HepG2 (cell line): ENCODE data around the gene CHID1. TPM values are rescaled to one million over a fixed set of nuclear protein-coding genes. Genes with fewer than 3 reads are reported as not detected.
A peak's percentile ranks its signal among the peaks of the same experiment; 100 is the strongest.

Experiments used
- ATAC-seq: fragments of 200-7000 bp; cut with Tn5 transposase; 3 replicates; pipeline ENCODE4 v1.9.1; 2020; ENCODE audit warnings: mild to moderate bottlenecking, moderate library complexity
- BruUV-seq: library from RNA; stranded (reverse); fragments of 400-500 nt; replicated peaks from 2 replicates; lab custom pipeline; 2021; lab: Mats Ljungman, UMichigan
- CTCF ChIA-PET: fragments of 300-600 bp; formaldehyde crosslinking; extraction: SDS; loops from one replicate; lab custom pipeline; 2021; ENCODE audit warnings: low total read pairs, inconsistent platforms, low intra/inter-chr PET ratio; lab: Yijun Ruan, JAX
- POLR2A ChIA-PET: fragments of 350-600 bp; sonication (Branson Sonifier 250); formaldehyde crosslinking; loops from one replicate; lab custom pipeline; 2020; ENCODE audit warnings: antibody characterized with exemption, inconsistent platforms; lab: Yijun Ruan, JAX
- DNase-seq: peaks from one replicate; pipeline ENCODE4 v3.0.0-alpha.2; 2015; ENCODE audit warnings: low spot score
- FAIRE-seq: peaks from 3 replicates; lab custom pipeline; 2011; peaks lifted over from hg19 to GRCh38; lab: Jason Lieb, UNC
- H2AFZ ChIP-seq: one replicate; pipeline ENCODE4 v1.6.1; 2011; ENCODE audit warnings: low read length, inconsistent platforms
- H3K27ac ChIP-seq: fragments of 300-600 bp; 3 replicates; pipeline ENCODE4 v1.8.0; 2011; ENCODE audit warnings: mixed run types, mild to moderate bottlenecking, mixed read lengths, low read length, inconsistent platforms; ENCODE audit not compliant: insufficient read depth; ENCODE audit errors: extremely low read length
- H3K27me3 ChIP-seq, 2 experiments: fragments of 200-600 bp in 1 of 2; 2 replicates in 1 of 2; 3 replicates in 1 of 2; pipeline versions ENCODE4 v1.6.0 to v1.8.0; 2011; ENCODE audit warnings: low read length in 2 of 2, mild to moderate bottlenecking in 2 of 2, moderate library complexity in 2 of 2, inconsistent platforms in 1 of 2; ENCODE audit not compliant: insufficient read depth in 2 of 2, control insufficient read depth in 1 of 2
- H3K36me3 ChIP-seq, 2 experiments: fragments of 200-600 bp in 1 of 2; replicated peaks in 1 of 2; 2 replicates in 1 of 2; 3 replicates in 1 of 2; pipeline versions ENCODE4 v1.5.1 to v1.8.0; 2011; ENCODE audit warnings: low read length in 2 of 2, inconsistent platforms in 1 of 2; ENCODE audit not compliant: insufficient read depth in 2 of 2, control insufficient read depth in 1 of 2
- H3K4me1 ChIP-seq: 2 replicates; pipeline ENCODE4 v1.5.1; 2012; ENCODE audit warnings: low read length, inconsistent platforms; ENCODE audit not compliant: insufficient read depth
- H3K4me2 ChIP-seq: 2 replicates; pipeline ENCODE4 v1.6.0; 2011; ENCODE audit warnings: low read depth, low read length, inconsistent platforms
- H3K4me3 ChIP-seq, 3 experiments: fragments of 200-600 bp in 1 of 3; sonication (generic), shearing (Covaris generic) in 1 of 3; replicated peaks in 1 of 3; 2 replicates each; pipeline ENCODE4 v1.5.1; 2011 to 2016; ENCODE audit warnings: low read length in 3 of 3, inconsistent platforms in 2 of 3, low read depth in 2 of 3, mild to moderate bottlenecking in 2 of 3, control low read depth in 1 of 3, mixed read lengths in 1 of 3; ENCODE audit not compliant: insufficient read depth in 1 of 3
- H3K79me2 ChIP-seq: one replicate; pipeline ENCODE4 v1.6.1; 2011; ENCODE audit warnings: low read length, inconsistent platforms; ENCODE audit not compliant: insufficient read depth
- H3K9ac ChIP-seq: 2 replicates; pipeline ENCODE4 v1.6.0; 2011; ENCODE audit warnings: mild to moderate bottlenecking, low read depth, low read length, inconsistent platforms; ENCODE audit not compliant: insufficient read depth
- H3K9me3 ChIP-seq: 2 replicates; pipeline ENCODE4 v1.5.1; 2012; ENCODE audit warnings: mild to moderate bottlenecking, low read length
- H4K20me1 ChIP-seq: 2 replicates; pipeline ENCODE4 v1.6.0; 2011; ENCODE audit warnings: inconsistent platforms, mild to moderate bottlenecking, low read length, moderate library complexity; ENCODE audit not compliant: insufficient read depth
- AGO2 ChIP-seq: fragments of 200-400 bp; formaldehyde crosslinking; optimal IDR thresholded peaks from 2 replicates; pipeline ENCODE3; 2017; ENCODE audit warnings: mild to moderate bottlenecking, low read depth, low read length, moderate library complexity
- BRD4 ChIP-seq: sonication (generic); formaldehyde crosslinking; IDR thresholded peaks from 2 replicates; pipeline ENCODE4 v1.4.0; 2020; ENCODE audit warnings: missing genetic modification reagents
- CC2D1A ChIP-seq: sonication (generic); formaldehyde crosslinking; IDR thresholded peaks from 2 replicates; pipeline ENCODE4 v1.8.1; 2023; ENCODE audit warnings: mild to moderate bottlenecking, missing genetic modification reagents
- JARID2 ChIP-seq: sonication (generic); formaldehyde crosslinking; IDR thresholded peaks from 2 replicates; pipeline ENCODE4 v1.8.1; 2023; ENCODE audit warnings: missing genetic modification reagents, inconsistent platforms; ENCODE audit not compliant: insufficient replicate concordance
- MEIS1 ChIP-seq: sonication (generic); formaldehyde crosslinking; IDR thresholded peaks from 2 replicates; pipeline ENCODE4 v1.9.0; 2021; ENCODE audit warnings: mild to moderate bottlenecking, missing genetic modification reagents, moderate library complexity, borderline replicate concordance
- MIER2 ChIP-seq: IDR thresholded peaks from 2 replicates; pipeline ENCODE4 v1.6.1; 2016; ENCODE audit warnings: missing biosample characterization, missing genetic modification reagents
- MXI1 ChIP-seq: IDR thresholded peaks from 3 replicates; pipeline ENCODE4 v1.6.1; 2012; ENCODE audit warnings: low read depth, low read length, inconsistent platforms, borderline replicate concordance
- NFYC ChIP-seq: IDR thresholded peaks from 2 replicates; pipeline ENCODE4 v1.6.1; 2016; ENCODE audit warnings: missing genetic modification reagents, missing compliant biosample characterization
- SIX1 ChIP-seq: sonication (generic); formaldehyde crosslinking; IDR thresholded peaks from 2 replicates; pipeline ENCODE4 v1.4.0; 2020; ENCODE audit warnings: missing genetic modification reagents, borderline replicate concordance
- TBP ChIP-seq: sonication (generic); formaldehyde crosslinking; IDR thresholded peaks from 2 replicates; pipeline ENCODE4 v1.5.0; 2020; ENCODE audit warnings: missing genetic modification reagents
- TCF7 ChIP-seq: sonication (generic); IDR thresholded peaks from 2 replicates; pipeline ENCODE4 v1.6.1; 2016; ENCODE audit warnings: antibody characterized with exemption, low read depth
- ZFX ChIP-seq: sonication (generic); formaldehyde crosslinking; IDR thresholded peaks from 2 replicates; pipeline ENCODE4 v1.4.0; 2020; ENCODE audit warnings: mild to moderate bottlenecking, low read depth, missing genetic modification reagents, moderate library complexity
- ZKSCAN8 ChIP-seq: IDR thresholded peaks from 2 replicates; pipeline ENCODE4 v1.6.1; 2016; ENCODE audit warnings: borderline replicate concordance, missing genetic modification reagents, missing compliant biosample characterization
- ZNF138 ChIP-seq: sonication (generic); formaldehyde crosslinking; IDR thresholded peaks from 2 replicates; pipeline ENCODE4 v1.5.0; 2020; ENCODE audit warnings: mild to moderate bottlenecking, low read depth, missing genetic modification reagents
- ZNF496 ChIP-seq: sonication (generic); formaldehyde crosslinking; IDR thresholded peaks from 2 replicates; pipeline ENCODE4 v1.8.1; 2023; ENCODE audit warnings: mild to moderate bottlenecking, moderate library complexity, missing genetic modification reagents; ENCODE audit not compliant: insufficient replicate concordance
- ZNF607 ChIP-seq: sonication (generic); formaldehyde crosslinking; IDR thresholded peaks from 2 replicates; pipeline ENCODE4 v1.5.1; 2020; ENCODE audit warnings: missing genetic modification reagents, mild to moderate bottlenecking, borderline replicate concordance
- ZNF7 ChIP-seq: IDR thresholded peaks from 2 replicates; pipeline ENCODE4 v1.6.1; 2016; ENCODE audit warnings: missing biosample characterization, missing genetic modification reagents
- ZNF747 ChIP-seq: sonication (generic); formaldehyde crosslinking; IDR thresholded peaks from 2 replicates; pipeline ENCODE4 v1.8.1; 2023; ENCODE audit warnings: missing genetic modification reagents, mild to moderate bottlenecking, borderline replicate concordance
- ZNF776 ChIP-seq: sonication (generic); formaldehyde crosslinking; IDR thresholded peaks from 2 replicates; pipeline ENCODE4 v1.4.0; 2020; ENCODE audit warnings: mild to moderate bottlenecking, missing genetic modification reagents
- ZNF788 ChIP-seq: sonication (generic); formaldehyde crosslinking; IDR thresholded peaks from 2 replicates; pipeline ENCODE4 v1.5.0; 2020; ENCODE audit warnings: mild to moderate bottlenecking, missing genetic modification reagents, borderline replicate concordance
- ZNF83 ChIP-seq: sonication (generic); formaldehyde crosslinking; IDR thresholded peaks from 2 replicates; pipeline ENCODE4 v1.4.0; 2020; ENCODE audit warnings: missing genetic modification reagents, mild to moderate bottlenecking, borderline replicate concordance
- WGBS: methylation state at CpG from one replicate; pipeline ENCODE4 v1.1.6; 2017; ENCODE audit warnings: low lambda C conversion rate; 5-methylcytosine and 5-hydroxymethylcytosine counted together
- in situ Hi-C: cut with HindIII; loops from 2 replicates; pipeline ENCODE4 v1.10.0; 2017; ENCODE audit warnings: low pct_unique_long_range_greater_than_20kb; ENCODE audit not compliant: extremely low pct_ligation_motif_present
- intact Hi-C: fragments of 100-400 bp; cut with micrococcal nuclease; formaldehyde crosslinking; loops from one replicate; pipeline ENCODE4 v1.10.0; 2022; ENCODE audit not compliant: unreplicated experiment
- polyA plus RNA-seq, 8 experiments: library from polyadenylated mRNA; depleted of rRNA in 3 of 8; stranded (reverse) in 7 of 8; unstranded in 1 of 8; fragments of >200 nt; fragmentation: Illumina TruSeq in 4 of 8; extraction: Trizol in 4 of 8; gene quantifications; 2 replicates each; pipeline versions ENCODE4 v1.2.1 to v1.2.3, GENCODE V29; 2011 to 2016; ENCODE audit warnings: low read depth in 4 of 8, missing spikeins in 1 of 8, mixed read lengths in 1 of 8; ENCODE audit not compliant: insufficient read depth in 1 of 8
- total RNA-seq, 5 experiments: library from RNA; depleted of rRNA; stranded (reverse); fragments of >200 nt; fragmentation: Illumina TruSeq; extraction: Trizol; gene quantifications; 2 replicates each; pipeline ENCODE4 v1.2.3, GENCODE V29; 2016; ENCODE audit warnings: low read depth in 1 of 5
- TF ChIP-seq, protein P1 (sequence below): sonication (generic); formaldehyde crosslinking; IDR thresholded peaks from 2 replicates; pipeline ENCODE4 v1.4.0; 2020; ENCODE audit warnings: mild to moderate bottlenecking, missing genetic modification reagents
- TF ChIP-seq, protein P2 (sequence below): sonication (generic); formaldehyde crosslinking; IDR thresholded peaks from 2 replicates; pipeline ENCODE4 v1.8.1; 2023; ENCODE audit warnings: mild to moderate bottlenecking, inconsistent platforms, moderate library complexity, missing genetic modification reagents, borderline replicate concordance
- TF ChIP-seq, protein P3 (sequence below): sonication (generic); formaldehyde crosslinking; IDR thresholded peaks from 2 replicates; pipeline ENCODE4 v1.4.0; 2020; ENCODE audit warnings: missing genetic modification reagents

CHID1 gene
- total and polyA plus RNA-seq, 2 of the 13 experiments (the other 11 are each of a cell fraction or from before 2014, with no cell fraction given) = 65.1 to 93.6 TPM

DNA sequence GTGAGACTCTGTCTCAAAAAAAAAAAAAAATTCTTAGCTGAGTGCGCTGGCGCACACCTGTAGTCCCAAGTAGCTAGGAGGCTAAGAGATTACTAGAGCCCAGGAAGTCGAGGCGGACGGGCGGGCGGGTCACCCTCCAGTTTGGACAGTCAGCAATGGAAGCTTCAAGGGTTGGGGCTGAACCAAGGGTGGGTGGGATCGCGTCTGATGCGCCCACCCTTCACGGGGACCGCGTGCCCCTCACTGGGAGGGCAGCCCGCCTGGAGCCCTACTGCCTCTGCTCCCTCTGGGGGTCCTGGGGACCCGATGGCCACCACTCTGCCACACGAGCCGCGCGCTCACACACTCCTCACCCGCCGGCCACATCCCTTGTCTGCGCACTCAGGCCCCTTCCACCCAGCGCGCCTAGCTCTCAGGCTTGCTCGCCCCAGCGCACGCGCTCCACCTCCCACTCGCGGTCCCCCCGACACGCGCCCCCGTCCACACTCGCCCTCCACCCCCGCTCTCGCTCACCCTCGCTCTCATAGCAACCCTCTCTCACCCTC is 494 bp downstream of the CHID1 start:
- BruUV-seq = TSS peak; percentile 36
- Histone ChIP-seq H3K27me3 (no peaks in the 10 kb centered on the region; a peak in 2 of 5 replicates), H2AFZ (no peak overlapping the region), H4K20me1 (no peaks in the 10 kb centered on the region), H3K4me2 (peak overlapping the region; percentile 77), H3K36me3 (peaks cover 0 to 6% of the 10 kb centered on the region in 2 experiments; a peak in 1 of 5 replicates), H3K9ac (peak overlapping the region; percentile 85), H3K79me2 (peaks cover 30% of the 10 kb centered on the region), H3K4me1 (peaks cover 42% of the 10 kb centered on the region), H3K9me3 (no peaks in the 10 kb centered on the region), H3K4me3 (peak overlapping the region; percentile 92 to 95 (median 93)), H3K27ac (peak overlapping the region; percentile 50)
- ATAC-seq (peak; percentile 24), FAIRE-seq (no peak), DNase-seq (no peak)
- intact Hi-C loops = loop anchor here (2.0 kb wide), 2 partner anchors 37 to 65 kb away; no protein-coding TSS in a partner anchor
- in situ Hi-C loops = no loop called here
- WGBS = 2% methylated on average over 25 of the region's 38 CpGs
- ChIA-PET POLR2A (interaction anchor here (0.6 to 3.3 kb wide), 10 partner anchors 9 to 91 kb away, joined by 3 to 24 read pairs (median 6); partner anchors contain the start of gene PNPLA2), CTCF (no interaction called here)
- no peak for TF ChIP-seq BRD4 (CRISPR knock-in tag)
- TF ChIP-seq TCF7 = no peak
- TF ChIP-seq ZKSCAN8 = no peak
- no peak for TF ChIP-seq ZNF607
- TF ChIP-seq JARID2 = no peak
- TF ChIP-seq ZNF7 (CRISPR knock-in tag) = no peak
- no peak for TF ChIP-seq TBP (CRISPR knock-in tag)
- TF ChIP-seq, protein P1, sequence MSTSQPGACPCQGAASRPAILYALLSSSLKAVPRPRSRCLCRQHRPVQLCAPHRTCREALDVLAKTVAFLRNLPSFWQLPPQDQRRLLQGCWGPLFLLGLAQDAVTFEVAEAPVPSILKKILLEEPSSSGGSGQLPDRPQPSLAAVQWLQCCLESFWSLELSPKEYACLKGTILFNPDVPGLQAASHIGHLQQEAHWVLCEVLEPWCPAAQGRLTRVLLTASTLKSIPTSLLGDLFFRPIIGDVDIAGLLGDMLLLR (CRISPR knock-in tag) = peak; percentile 74
- TF ChIP-seq ZNF747 (CRISPR knock-in tag) = no peak
- no peak for TF ChIP-seq NFYC
- TF ChIP-seq, protein P2, sequence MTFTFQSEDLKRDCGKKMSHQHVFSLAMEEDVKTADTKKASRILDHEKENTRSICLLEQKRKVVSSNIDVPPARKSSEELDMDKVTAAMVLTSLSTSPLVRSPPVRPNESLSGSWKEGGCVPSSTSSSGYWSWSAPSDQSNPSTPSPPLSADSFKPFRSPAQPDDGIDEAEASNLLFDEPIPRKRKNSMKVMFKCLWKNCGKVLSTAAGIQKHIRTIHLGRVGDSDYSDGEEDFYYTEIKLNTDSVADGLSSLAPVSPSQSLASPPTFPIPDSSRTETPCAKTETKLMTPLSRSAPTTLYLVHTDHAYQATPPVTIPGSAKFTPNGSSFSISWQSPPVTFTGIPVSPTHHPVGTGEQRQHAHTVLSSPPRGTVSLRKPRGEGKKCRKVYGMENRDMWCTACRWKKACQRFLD (CRISPR knock-in tag) = no peak
- no peak for TF ChIP-seq ZNF776 (CRISPR knock-in tag)
- no peak for TF ChIP-seq ZNF788 (CRISPR knock-in tag)
- TF ChIP-seq SIX1 (CRISPR knock-in tag) = no peak
- TF ChIP-seq MXI1 = no peak
- no peak for TF ChIP-seq ZNF496 (CRISPR knock-in tag)
- peak; percentile 14 for TF ChIP-seq AGO2
- TF ChIP-seq ZNF83 (CRISPR knock-in tag) = no peak
- no peak for TF ChIP-seq CC2D1A (CRISPR knock-in tag)
- no peak for TF ChIP-seq MEIS1 (CRISPR knock-in tag)
- TF ChIP-seq ZFX (CRISPR knock-in tag) = no peak
- TF ChIP-seq, protein P3, sequence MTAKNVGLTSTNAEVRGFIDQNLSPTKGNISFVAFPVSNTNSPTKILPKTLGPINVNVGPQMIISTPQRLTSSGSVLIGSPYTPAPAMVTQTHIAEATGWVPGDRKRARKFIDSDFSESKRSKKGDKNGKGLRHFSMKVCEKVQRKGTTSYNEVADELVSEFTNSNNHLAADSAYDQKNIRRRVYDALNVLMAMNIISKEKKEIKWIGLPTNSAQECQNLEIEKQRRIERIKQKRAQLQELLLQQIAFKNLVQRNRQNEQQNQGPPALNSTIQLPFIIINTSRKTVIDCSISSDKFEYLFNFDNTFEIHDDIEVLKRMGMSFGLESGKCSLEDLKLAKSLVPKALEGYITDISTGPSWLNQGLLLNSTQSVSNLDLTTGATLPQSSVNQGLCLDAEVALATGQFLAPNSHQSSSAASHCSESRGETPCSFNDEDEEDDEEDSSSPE = no peak
- TF ChIP-seq MIER2 (CRISPR knock-in tag) = no peak
- 0 out of 2 replicates have a peak, but pooled peaks have one; percentile 8 for TF ChIP-seq ZNF138 (CRISPR knock-in tag)
